HL-60/S4 treated with retinoic acid at 250 ng/mL for 4 days and 3 days (cell line): ENCODE data around the gene UROS.

Source experiments
- in situ Hi-C: fragments of 300-500 bp; cut with MboI; formaldehyde crosslinking; loops from 2 replicates; pipeline ENCODE4 v1.7.0; 2022; ENCODE audit warnings: low sequenced_read_pairs

Gene UROS

DNA sequence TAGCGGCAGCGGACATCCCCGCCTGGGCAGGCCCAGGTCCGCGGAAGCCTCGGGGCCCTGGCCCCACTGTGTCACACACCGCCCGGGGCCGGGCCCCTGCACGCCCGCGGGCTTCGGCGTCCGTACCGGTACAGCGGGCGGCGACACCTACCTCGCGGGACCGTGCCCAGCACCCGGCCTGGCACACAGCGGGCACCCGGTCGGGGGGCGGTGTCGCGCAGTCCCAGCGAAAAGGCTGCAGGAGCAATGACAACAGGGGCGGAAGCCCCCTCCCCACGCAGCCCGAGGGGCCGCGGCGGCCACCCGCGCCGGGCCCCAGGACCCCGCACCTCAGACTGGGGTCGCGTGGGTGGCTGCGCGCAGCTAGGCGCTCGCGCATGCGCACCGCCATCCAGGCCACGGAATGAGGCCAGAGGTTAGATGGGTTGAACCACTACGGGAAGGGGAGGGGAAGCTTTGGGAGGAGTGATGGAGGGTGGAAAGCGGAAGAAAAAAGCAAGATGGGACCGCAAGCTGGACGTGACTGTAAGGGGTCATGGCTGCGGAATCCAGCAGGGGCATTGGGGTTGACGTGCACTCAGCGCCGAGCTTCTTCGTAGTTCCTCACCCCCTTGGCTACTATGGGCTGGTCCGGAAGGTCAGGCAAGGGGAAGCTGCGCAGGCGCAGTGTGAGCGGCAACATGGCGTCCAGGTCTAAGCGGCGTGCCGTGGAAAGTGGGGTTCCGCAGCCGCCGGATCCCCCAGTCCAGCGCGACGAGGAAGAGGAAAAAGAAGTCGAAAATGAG, at the start of gene UROS, which contains the start of gene BCCIP:
Gene UROS, minus strand, starts transcription at position 381 of the 785 bp plus-strand sequence. CDS start 6,759 bp downstream, outside the sequence.
Gene BCCIP, plus strand, starts transcription at position 669 of the 785 bp plus-strand sequence. Its CDS starts 12 bp downstream, at position 681.
- in situ Hi-C loops: no loop called here

DNA sequence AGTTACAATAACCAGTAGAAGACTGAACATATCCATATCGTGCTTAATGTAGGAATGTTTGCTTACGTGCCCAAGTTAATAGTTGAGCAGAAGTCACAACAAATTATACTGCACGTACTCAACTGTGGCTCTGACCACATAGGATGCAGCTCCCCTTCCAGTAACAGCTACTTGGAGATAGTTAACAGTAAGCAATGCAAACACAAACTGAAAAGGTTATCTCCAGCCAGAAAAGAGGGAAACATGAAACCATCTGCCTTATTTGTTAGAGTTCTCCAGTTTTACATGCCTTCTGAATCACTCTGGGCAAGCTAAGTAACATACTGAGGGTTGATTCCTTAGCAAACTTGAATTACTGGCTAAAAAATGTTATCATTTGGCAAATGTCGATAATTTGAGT, 48.3 kb upstream of the UROS start:
- in situ Hi-C loops: no loop called here

DNA sequence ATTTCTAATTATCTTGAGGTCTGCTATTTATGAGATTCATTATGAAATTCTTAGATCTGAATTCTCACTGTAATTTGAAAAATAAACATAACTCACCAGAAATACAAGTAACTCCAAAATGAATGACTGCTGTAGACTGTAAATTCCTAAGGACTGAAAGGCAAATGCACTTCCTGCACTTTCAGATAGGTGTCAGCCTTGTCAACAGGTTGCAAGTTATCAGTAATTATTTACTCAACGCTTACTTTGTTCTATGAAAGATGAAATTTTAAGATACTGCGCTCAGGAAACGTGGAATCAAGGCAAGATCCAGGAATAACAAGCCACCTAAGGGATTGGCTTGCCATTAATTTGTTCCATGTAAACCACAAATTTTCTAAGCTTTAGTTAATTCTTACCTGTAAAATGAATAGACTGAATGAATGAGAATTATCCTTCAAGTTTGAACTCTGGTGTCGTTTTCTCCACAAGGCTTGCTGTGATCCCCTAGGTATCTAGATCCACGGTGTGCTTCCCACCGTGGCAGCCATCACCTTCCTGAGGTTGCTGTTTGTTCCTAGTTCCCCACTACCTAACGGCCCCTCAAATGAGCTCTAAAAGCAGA, 45.4 kb upstream of the UROS start:
- in situ Hi-C loops: no loop called here

DNA sequence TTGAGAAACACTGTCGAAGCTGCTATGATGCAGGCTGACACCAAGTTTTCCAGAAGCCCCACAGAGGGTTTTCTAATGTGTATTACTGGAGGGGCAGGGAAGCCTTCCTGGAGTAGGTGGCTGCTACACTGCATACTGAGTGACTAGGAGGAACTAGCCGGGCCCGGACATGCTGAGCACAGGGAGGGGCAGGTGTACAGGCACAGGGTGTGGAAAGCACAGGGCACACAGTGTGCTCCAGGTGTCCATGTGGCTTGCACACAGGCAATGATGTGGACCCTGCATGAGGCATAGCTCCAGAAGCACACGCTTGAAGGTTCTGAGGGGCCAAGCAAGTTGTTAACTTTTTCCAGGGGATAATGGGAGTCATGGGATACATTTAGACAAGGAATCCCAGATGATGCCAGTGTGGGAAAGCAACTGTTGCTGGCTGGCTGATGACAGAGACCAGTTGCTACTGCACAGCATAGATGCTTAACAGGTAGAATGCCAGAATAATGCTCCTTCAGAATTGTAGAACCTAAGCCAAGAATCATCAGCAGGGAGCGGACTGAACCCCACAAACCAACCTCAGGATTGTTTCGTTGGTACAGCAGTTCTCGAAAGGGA, 43.5 kb upstream of the UROS start:
- in situ Hi-C loops: no loop called here

- in situ Hi-C loops: no loop called here
These were observed 42.1 kb upstream of the UROS start for GRCh38 chr10:125865120-125865519.

- in situ Hi-C loops: no loop called here
These were observed 36.2 kb upstream of the UROS start for GRCh38 chr10:125859128-125859817.

DNA sequence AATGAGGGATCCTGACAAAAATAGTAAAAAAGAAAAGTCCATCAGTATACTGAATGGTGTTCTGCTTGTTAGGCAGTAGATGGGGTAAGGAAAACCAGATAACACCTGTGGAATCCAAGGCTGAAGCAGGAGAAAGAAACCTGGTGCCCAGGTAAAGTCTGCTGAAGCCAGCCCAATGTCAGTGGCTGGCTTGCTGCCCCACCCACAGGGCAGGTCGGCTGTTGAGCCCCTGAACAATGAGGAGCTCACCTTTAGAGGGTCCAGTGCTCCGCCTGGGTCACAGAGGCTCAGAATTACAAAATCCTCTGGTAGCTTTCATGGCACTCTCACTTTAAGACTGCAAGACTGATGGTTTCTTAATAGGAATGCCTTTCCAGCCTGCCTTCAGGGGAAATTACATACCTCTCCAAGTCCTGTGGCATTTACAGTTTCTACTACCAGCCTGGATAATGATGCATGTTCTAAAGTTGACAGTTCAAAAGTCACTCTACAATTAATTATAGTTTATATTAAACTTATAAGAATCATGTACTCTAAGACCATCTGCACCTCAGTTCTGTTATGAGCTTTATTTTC, 34.2 kb upstream of the UROS start:
- in situ Hi-C loops: no loop called here

DNA sequence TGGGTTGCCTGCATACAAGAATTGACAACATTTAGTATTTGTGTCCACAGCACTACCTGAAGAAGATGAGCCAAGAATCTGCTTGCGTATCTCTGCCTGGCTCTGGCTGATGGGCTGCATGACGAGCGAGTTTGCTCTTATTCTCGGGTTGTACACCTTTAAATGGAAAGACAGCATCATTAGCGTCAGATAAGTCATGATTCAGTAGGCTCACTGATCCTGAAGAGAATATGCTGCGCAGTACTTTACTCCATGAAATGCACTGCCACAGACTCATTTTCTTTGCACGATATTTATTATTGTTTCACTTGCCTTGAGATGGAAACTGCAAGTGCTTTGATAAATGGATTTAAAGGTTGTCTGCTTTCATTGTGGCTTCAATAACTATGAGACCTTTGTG, 29.4 kb upstream of the UROS start:
- in situ Hi-C loops: no loop called here

DNA sequence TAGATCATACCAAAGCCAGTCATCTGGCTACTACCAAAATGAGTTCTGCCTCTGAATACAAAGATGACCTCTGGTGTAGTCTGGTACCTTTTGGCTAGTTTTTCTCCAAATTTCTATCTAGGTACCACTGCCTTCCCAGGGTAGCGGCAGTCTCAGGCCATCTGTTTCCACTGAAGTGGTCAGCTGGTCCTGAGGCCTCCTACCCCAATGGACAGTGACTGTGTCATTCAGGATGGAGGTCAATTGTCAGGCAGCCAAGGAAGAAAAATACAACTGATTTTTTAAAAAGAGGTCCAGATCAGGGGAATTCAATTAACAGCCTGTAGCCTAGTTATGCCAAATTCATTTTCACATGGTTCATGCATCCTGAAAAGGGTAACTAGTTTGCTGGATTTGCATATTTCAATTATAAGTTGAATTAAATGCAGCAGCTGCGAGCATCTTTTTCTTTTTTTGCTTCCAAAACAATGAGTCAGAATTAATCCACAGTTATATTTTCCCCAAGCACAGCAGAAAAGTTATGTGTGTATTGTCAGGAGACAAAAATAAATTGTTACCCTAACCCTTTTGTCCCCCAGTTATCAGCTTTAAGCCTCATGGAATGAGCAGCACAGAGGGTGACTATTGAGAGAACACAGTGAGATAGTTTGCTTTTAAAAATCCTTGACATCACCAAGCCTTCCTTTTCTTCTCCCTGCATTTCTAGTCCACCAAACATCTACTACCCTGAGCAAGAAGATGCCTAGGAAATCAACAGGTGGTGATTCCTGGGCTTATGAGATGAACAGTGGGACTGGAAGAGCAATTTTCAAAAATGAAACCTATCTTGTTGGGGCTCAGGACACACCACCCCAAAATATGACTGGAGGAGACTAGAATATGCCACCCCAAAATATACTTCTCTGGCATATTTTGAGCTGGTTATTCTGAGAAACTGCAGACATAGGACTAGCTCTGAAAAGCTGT, 28.0 kb upstream of the UROS start:
- in situ Hi-C loops: no loop called here

DNA sequence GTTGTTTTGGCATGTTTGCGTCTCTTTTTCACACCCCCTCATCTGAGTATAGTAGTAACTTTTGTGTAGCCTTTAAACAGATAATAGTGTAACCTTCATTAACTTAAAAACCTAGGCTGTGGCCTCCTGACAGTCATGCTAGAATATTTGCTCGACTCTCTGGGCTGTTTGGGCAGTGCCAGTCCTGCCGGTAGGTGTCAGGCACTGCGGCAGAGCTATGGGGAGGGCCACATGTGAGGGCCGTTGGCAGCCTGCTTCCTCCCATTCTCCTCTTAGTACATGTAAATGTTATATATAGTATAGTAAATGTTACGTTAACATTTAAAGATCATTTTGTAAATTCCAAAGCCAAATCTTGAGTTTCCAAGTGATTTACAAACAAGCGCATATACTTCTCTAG, 26.4 kb upstream of the UROS start:
- in situ Hi-C loops: no loop called here

- in situ Hi-C loops: no loop called here
These were observed 25.8 kb upstream of the UROS start for GRCh38 chr10:125848857-125849256.

GRCh38 chr10:125848371-125848770, 25.3 kb upstream of the UROS start:
- in situ Hi-C loops: no loop called here

GRCh38 chr10:125846894-125847293, 23.8 kb upstream of the UROS start:
- in situ Hi-C loops: no loop called here

GRCh38 chr10:125845617-125846016, 22.6 kb upstream of the UROS start:
- in situ Hi-C loops: no loop called here

DNA sequence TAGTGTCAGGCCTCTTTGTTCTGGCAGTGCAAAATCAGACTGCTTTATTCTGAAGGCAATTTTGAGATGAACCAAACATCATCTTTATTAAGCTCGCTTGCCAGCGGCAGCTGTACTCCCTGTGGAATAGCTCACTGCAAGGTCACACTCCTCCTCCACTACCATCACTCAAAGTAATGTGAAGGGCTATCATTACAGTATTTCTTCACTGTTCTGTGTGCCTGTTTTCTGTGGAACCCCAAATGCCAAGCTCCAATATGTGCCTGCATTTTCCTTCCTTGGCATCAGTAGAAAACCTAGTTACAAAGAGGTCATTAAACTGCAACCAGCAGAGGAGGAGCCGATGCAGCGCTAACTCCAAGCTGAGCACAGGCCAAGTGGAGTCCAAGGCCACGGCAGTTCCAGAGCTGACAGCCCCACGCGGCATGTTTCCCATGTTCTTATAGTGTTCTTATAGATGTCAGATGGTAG, 21.7 kb upstream of the UROS start:
- in situ Hi-C loops: no loop called here

DNA sequence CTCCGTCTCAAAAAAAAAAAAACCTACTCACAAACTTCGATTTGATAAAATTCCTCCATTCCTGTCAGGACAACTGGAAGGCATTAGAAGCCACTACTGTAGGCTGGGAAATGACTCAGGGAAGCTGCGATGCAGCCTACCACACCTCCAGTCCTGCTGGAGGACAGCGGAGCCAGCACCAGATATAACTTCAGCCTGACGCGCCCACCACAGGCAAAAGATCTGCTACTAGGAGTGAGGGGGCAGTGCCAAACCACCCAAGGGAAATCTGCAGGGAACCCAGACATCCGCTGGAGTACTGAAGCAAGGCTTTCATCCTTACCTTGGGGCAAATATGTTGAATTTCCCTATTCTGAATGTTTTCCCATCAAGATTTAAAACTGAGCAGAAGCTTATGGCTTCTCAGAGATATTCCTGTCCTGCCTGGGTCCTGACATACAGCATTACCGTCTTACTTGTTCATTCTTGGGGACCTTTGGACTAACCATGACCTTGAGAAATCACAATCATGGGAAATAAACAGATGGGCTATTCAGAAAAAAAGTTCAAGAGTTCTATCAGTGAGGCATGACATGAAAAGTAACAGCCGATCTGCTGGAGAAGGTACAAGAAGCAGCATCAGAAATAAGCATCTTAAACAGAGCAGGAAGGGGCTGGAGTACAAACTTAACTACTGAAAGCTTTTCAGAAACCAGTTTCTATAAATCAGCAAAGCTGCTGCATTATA, 20.7 kb upstream of the UROS start:
- in situ Hi-C loops: no loop called here

DNA sequence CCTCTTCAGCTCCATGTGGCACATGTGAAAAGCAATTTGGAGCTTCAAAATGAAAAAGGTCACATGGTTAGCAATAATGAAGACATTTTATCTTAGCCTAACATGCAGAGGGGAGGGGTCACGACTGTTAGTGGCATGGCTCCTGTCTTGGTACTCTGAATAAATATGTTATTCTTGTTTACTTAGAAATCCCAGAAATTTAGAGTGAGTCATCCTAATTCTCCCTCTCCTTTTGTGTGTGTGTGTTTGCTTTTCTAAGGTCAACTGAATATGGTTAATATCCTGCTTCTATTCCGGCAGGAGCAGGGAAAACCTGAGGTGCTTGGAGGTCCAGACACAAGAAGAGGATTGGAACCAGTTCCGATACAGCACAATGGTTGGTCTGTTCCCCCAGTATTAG, 17.9 kb upstream of the UROS start:
- in situ Hi-C loops: no loop called here

DNA sequence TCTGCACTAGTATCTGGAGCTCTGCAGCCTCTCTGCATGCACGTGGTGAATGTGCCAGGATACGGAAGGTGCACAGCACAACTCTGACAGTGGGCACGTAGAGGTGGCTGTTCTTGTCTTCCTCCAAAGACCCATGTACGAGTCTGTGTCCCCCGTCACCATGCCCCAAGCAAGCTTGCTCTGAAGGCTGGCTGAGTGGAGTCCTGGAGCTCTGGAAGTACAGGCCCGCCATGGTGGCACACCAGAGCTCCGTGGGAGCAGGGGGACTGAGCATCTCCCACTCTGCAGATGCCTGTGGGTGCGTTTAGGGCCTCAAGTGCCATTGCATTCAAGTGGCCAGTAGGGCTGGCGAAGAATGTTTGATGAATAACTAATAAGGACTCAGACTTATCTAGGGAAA, 17.3 kb upstream of the UROS start:
- in situ Hi-C loops: no loop called here
